Neural crest cell (in vitro differentiated cells): ENCODE results near the gene CPNE2. TPM values are rescaled to one million over a fixed set of nuclear protein-coding genes. Genes with fewer than 3 reads are reported as not detected.
"Not testable (repeated sequence)": the region's sequence is repeated elsewhere in the genome, so short reads cannot be mapped to it uniquely, and the experiment has no call there.

ENCODE experiments used
- DNase-seq: peaks from one replicate; pipeline ENCODE4 v3.0.0; 2021; ENCODE audit warnings: low read depth, mixed read lengths, low spot score
- H3K27ac Mint-ChIP-seq: one replicate; pipeline ENCODE4 v1.8.0; 2021; ENCODE audit warnings: mild to moderate bottlenecking, mixed read lengths; ENCODE audit not compliant: unreplicated experiment
- H3K27me3 Mint-ChIP-seq: 2 replicates; pipeline ENCODE4 v1.8.0; 2021; ENCODE audit warnings: low read depth, mild to moderate bottlenecking, mixed read lengths
- H3K36me3 Mint-ChIP-seq: 2 replicates; pipeline ENCODE4 v1.8.0; 2021; ENCODE audit warnings: low read depth, mild to moderate bottlenecking, mixed read lengths
- H3K4me1 Mint-ChIP-seq: 2 replicates; pipeline ENCODE4 v1.8.0; 2021; ENCODE audit warnings: mixed read lengths
- H3K4me3 Mint-ChIP-seq: one replicate; pipeline ENCODE4 v1.8.0; 2021; ENCODE audit warnings: mild to moderate bottlenecking, mixed read lengths
- H3K9me3 Mint-ChIP-seq: 2 replicates; pipeline ENCODE4 v1.8.0; 2021; ENCODE audit warnings: mixed read lengths
- CTCF ChIP-seq: fragments of 200-600 bp; sonication (generic); conservative IDR thresholded peaks from 2 replicates; pipeline ENCODE4 v1.5.0; 2021; ENCODE audit warnings: antibody characterized with exemption, mild to moderate bottlenecking
- total RNA-seq: library from RNA; stranded (reverse); gene quantifications from 2 replicates; pipeline ENCODE4 v1.2.1, GENCODE V29; 2021

Gene CPNE2
- total RNA-seq, 1 donor from 2014 or later, result 33.1 TPM

- peak overlapping the region; percentile 67 for H3K27ac Mint-ChIP-seq
- H3K4me1 Mint-ChIP-seq, result peaks cover 44% of the 10 kb centered on the region
- no peak for TF ChIP-seq CTCF
- no peak for DNase-seq
- H3K9me3 Mint-ChIP-seq, result no peaks in the 10 kb centered on the region
- H3K36me3 Mint-ChIP-seq, result no peaks in the 10 kb centered on the region
- H3K27me3 Mint-ChIP-seq, result no peaks in the 10 kb centered on the region
- peak overlapping the region; percentile 65 for H3K4me3 Mint-ChIP-seq
These were observed 3.8 kb downstream of the CPNE2 start for GRCh38 chr16:57096192-57096591.

GRCh38 chr16:57096793-57097192, 4.4 kb downstream of the CPNE2 start:
- Mint-ChIP-seq H3K4me3 (peak overlapping the region; percentile 20), H3K27ac (no peak overlapping the region), H3K27me3 (no peaks in the 10 kb centered on the region), H3K36me3 (no peaks in the 10 kb centered on the region), H3K4me1 (peaks cover 40% of the 10 kb centered on the region), H3K9me3 (no peaks in the 10 kb centered on the region)
- DNase-seq, result no peak
- no peak for TF ChIP-seq CTCF

- Mint-ChIP-seq H3K4me1 (peaks cover 46% of the 10 kb centered on the region), H3K27me3 (no peaks in the 10 kb centered on the region), H3K9me3 (no peaks in the 10 kb centered on the region), H3K4me3 (peak overlapping the region; percentile 0), H3K27ac (no peak overlapping the region), H3K36me3 (no peaks in the 10 kb centered on the region)
- DNase-seq, result no peak
- no peak for TF ChIP-seq CTCF
These were observed 5.9 kb downstream of the CPNE2 start for GRCh38 chr16:57098188-57098841.

GRCh38 chr16:57099965-57100364, 7.6 kb downstream of the CPNE2 start:
- not testable (repeated sequence) for H3K27ac Mint-ChIP-seq, H3K9me3 Mint-ChIP-seq, H3K36me3 Mint-ChIP-seq, DNase-seq, H3K27me3 Mint-ChIP-seq, H3K4me3 Mint-ChIP-seq
- peaks cover 45% of the 10 kb centered on the region for H3K4me1 Mint-ChIP-seq

GRCh38 chr16:57100445-57100844, 8.1 kb downstream of the CPNE2 start:
- no peak for TF ChIP-seq CTCF
- no peaks in the 10 kb centered on the region for H3K36me3 Mint-ChIP-seq
- no peaks in the 10 kb centered on the region for H3K9me3 Mint-ChIP-seq
- H3K4me1 Mint-ChIP-seq, result peaks cover 48% of the 10 kb centered on the region
- no peak overlapping the region for H3K27ac Mint-ChIP-seq
- no peak for DNase-seq
- no peak overlapping the region for H3K4me3 Mint-ChIP-seq
- H3K27me3 Mint-ChIP-seq, result no peaks in the 10 kb centered on the region

GRCh38 chr16:57102888-57103851, 10.8 kb downstream of the CPNE2 start:
- no peak overlapping the region for H3K27ac Mint-ChIP-seq
- peaks cover 54% of the 10 kb centered on the region for H3K4me1 Mint-ChIP-seq
- H3K9me3 Mint-ChIP-seq, result no peaks in the 10 kb centered on the region

More at GRCh38 chr16:57102888-57103851, 10.8 kb downstream of the CPNE2 start:
- TF ChIP-seq CTCF, result no peak
- H3K27me3 Mint-ChIP-seq, result no peaks in the 10 kb centered on the region
- no peaks in the 10 kb centered on the region for H3K36me3 Mint-ChIP-seq
- no peak for DNase-seq
- H3K4me3 Mint-ChIP-seq, result no peak overlapping the region
